ENCODE measurements around the gene CELSR1.

DNA sequence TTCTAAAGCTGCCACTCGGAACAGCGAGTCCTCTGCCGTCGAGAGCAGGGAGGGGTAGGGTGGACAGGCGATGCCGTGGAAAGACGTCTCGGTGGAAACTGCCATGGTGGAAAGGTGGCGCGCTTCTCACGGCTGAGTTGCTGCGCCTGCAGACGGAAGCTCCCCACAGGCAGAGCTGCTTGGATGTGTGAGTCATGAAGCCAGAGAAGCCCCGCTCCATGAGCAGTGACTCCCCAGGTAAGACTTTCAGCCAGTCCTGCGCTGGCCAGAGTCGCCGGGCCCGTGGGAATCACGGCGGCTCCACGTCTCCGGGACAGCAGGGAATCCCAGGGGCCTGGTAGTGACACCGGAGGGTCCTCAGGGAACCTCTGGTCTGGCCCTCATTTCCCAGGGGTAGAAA, 205.9 kb downstream of the CELSR1 start:
- TF ChIP-seq, protein P1, sequence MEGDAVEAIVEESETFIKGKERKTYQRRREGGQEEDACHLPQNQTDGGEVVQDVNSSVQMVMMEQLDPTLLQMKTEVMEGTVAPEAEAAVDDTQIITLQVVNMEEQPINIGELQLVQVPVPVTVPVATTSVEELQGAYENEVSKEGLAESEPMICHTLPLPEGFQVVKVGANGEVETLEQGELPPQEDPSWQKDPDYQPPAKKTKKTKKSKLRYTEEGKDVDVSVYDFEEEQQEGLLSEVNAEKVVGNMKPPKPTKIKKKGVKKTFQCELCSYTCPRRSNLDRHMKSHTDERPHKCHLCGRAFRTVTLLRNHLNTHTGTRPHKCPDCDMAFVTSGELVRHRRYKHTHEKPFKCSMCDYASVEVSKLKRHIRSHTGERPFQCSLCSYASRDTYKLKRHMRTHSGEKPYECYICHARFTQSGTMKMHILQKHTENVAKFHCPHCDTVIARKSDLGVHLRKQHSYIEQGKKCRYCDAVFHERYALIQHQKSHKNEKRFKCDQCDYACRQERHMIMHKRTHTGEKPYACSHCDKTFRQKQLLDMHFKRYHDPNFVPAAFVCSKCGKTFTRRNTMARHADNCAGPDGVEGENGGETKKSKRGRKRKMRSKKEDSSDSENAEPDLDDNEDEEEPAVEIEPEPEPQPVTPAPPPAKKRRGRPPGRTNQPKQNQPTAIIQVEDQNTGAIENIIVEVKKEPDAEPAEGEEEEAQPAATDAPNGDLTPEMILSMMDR (conservative IDR thresholded peaks at IDR 0.05 in 1 of 2, IDR thresholded peaks at IDR 0.05 in 1 of 2; ENCODE audit: low read depth in 1 of 2, low read length in 2 of 2), result no peak
- no peak for TF ChIP-seq EZH2 (IDR thresholded peaks at IDR 0.05; ENCODE audit: low read length, missing control alignments)
